IMR-90 (cell line): Measurements from ENCODE around the gene VWA8.

Experiments
- FOS ChIP-seq: fragments of 150-350 bp; IDR thresholded peaks from 2 replicates; pipeline ENCODE4 v1.6.1; 2016; ENCODE audit warnings: low read depth, low read length
- MXI1 ChIP-seq: IDR thresholded peaks from 2 replicates; pipeline ENCODE4 v1.6.1; 2012; ENCODE audit warnings: low read depth, mild to moderate bottlenecking, low read length, moderate library complexity, borderline replicate concordance
- NFE2L2 ChIP-seq: fragments of 150-350 bp; IDR thresholded peaks from 2 replicates; pipeline ENCODE4 v1.6.1; 2016; ENCODE audit warnings: low read depth, mild to moderate bottlenecking, low read length
- POLR2A ChIP-seq: IDR thresholded peaks from 2 replicates; pipeline ENCODE4 v1.6.1; 2012; ENCODE audit warnings: mild to moderate bottlenecking, low read depth, low read length
- RAD21 ChIP-seq: IDR thresholded peaks from 2 replicates; pipeline ENCODE4 v1.6.1; 2012; ENCODE audit warnings: low read length, improper control_type of control experiment
- RCOR1 ChIP-seq: IDR thresholded peaks from 2 replicates; pipeline ENCODE4 v1.6.1; 2012; ENCODE audit warnings: mild to moderate bottlenecking, low read length, improper control_type of control experiment; ENCODE audit not compliant: insufficient replicate concordance
- RFX5 ChIP-seq: IDR thresholded peaks from 2 replicates; pipeline ENCODE4 v1.8.0; 2012; ENCODE audit warnings: low read depth, mild to moderate bottlenecking, low read length, moderate library complexity
- SMC3 ChIP-seq: fragments of 150-350 bp; IDR thresholded peaks from 2 replicates; pipeline ENCODE4 v1.6.1; 2016; ENCODE audit warnings: low read depth, mild to moderate bottlenecking, antibody characterized with exemption, low read length, moderate library complexity
- TF ChIP-seq, protein P1 (sequence below): conservative IDR thresholded peaks from 2 replicates; pipeline ENCODE4 v1.5.1; 2012; ENCODE audit warnings: mild to moderate bottlenecking, low read depth, low read length, improper control_type of control experiment
- TF ChIP-seq, protein P2 (sequence below): fragments of 150-350 bp; IDR thresholded peaks from 2 replicates; pipeline ENCODE4 v1.6.1; 2017; ENCODE audit warnings: mild to moderate bottlenecking, antibody characterized with exemption, low read length, low read depth

DNA sequence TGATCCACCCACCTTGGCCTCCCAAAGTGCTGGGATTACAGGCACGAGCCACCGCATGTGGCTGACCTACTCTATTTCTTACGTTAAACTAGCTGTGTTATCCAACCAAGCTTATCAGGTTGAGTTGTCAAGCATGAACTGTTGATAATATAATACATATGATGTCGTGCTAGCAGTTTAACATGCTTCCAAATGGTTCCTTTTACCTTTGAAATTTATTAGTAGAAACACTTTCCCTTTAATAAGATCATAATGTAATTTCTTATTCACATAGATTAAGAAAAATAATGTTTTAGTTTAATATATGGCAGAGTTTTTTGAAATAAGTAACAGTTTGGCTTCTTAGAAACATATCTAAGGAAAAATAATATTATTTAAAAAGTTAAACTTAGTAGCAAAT is 34.4 kb upstream of the VWA8 start:
- TF ChIP-seq, protein P1, sequence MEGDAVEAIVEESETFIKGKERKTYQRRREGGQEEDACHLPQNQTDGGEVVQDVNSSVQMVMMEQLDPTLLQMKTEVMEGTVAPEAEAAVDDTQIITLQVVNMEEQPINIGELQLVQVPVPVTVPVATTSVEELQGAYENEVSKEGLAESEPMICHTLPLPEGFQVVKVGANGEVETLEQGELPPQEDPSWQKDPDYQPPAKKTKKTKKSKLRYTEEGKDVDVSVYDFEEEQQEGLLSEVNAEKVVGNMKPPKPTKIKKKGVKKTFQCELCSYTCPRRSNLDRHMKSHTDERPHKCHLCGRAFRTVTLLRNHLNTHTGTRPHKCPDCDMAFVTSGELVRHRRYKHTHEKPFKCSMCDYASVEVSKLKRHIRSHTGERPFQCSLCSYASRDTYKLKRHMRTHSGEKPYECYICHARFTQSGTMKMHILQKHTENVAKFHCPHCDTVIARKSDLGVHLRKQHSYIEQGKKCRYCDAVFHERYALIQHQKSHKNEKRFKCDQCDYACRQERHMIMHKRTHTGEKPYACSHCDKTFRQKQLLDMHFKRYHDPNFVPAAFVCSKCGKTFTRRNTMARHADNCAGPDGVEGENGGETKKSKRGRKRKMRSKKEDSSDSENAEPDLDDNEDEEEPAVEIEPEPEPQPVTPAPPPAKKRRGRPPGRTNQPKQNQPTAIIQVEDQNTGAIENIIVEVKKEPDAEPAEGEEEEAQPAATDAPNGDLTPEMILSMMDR = no peak
- no peak for TF ChIP-seq MXI1
- no peak for TF ChIP-seq RAD21
- TF ChIP-seq POLR2A = no peak
- TF ChIP-seq, protein P2, sequence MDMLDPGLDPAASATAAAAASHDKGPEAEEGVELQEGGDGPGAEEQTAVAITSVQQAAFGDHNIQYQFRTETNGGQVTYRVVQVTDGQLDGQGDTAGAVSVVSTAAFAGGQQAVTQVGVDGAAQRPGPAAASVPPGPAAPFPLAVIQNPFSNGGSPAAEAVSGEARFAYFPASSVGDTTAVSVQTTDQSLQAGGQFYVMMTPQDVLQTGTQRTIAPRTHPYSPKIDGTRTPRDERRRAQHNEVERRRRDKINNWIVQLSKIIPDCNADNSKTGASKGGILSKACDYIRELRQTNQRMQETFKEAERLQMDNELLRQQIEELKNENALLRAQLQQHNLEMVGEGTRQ = no peak
- no peak for TF ChIP-seq SMC3
- TF ChIP-seq RFX5 = no peak
- TF ChIP-seq RCOR1 = no peak
- TF ChIP-seq FOS = no peak
- TF ChIP-seq NFE2L2 = no peak
